GM19372 (cell line): ENCODE measurements around the gene TAF11L2.
"Not testable (repeated sequence)": the region's sequence is repeated elsewhere in the genome, so short reads cannot be mapped to it uniquely, and the experiment has no call there.

Experiments
- ATAC-seq: cut with Tn5 transposase; IDR thresholded peaks from one replicate; pipeline ENCODE4 v1.9.1; 2021; ENCODE audit warnings: mild to moderate bottlenecking, low read depth, moderate library complexity; ENCODE audit not compliant: unreplicated experiment

The TAF11L2 gene

DNA sequence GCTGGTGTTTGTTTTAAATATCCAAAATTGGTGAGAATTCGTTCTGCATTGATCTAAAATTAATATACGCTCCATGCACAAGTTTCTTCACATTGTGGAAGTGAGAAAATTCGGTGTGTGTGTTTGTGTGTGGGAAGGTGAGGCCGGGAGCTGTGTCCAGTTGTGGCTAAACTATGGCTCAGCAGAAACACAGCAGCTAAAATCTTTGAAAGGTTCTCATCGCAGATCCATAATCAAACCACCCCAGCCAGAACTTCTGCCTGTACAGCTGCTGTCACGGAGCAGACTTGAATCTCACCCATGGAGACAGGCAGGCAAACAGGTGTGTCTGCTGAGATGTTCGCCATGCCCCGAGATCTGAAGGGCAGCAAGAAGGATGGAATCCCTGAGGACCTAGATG lies at the start of gene TAF11L2:
Gene TAF11L2, plus strand, starts transcription at position 301 of the 400 bp plus-strand sequence.
- not testable (repeated sequence) for ATAC-seq

DNA sequence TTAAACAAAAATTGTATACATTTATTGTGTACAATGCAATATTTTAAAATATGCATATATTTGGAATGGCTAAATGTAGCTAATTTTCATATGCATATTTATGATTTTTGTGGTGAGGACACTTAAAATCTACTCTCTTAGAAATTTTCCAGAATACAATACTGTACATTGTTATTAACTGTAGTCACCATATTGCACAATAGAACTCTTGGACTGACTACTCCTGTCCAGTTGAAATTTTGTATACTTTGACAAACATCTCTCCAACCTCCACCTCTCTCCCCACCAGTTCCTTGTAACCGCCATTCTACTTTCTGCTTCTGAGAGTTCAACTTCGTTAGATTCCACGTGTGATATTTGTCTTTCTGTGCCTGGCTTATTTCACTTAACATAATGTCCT lies 49.2 kb upstream of the TAF11L2 start:
- no peak for ATAC-seq

- no peak for ATAC-seq
Observed at GRCh38 chr5:17452936-17453335, 45.1 kb upstream of the TAF11L2 start.

- no peak for ATAC-seq
Observed at GRCh38 chr5:17455942-17456341, 42.1 kb upstream of the TAF11L2 start.

GRCh38 chr5:17461793-17462192 lies 36.2 kb upstream of the TAF11L2 start:
- ATAC-seq, result no peak

DNA sequence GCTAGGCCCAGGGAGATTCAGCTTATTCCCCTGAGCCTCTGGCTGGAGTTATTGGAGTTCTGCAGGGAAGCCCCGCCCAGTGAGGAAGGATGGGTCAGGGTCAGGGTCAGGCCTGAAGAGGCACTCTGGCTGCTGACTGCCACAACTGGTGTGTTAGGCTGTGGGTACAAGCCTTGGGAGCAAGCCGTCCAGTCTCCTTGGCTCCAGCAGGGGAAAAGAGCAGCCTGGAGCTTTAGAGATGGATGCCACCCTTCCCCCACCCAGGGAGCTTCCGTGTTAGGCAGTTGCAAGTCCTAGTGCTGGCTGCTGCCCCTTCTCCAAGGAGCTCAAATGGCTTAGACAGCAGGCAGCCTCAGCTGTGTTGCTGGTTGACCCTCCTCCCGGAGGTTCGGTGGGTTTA lies 34.4 kb upstream of the TAF11L2 start:
- ATAC-seq, result no peak

DNA sequence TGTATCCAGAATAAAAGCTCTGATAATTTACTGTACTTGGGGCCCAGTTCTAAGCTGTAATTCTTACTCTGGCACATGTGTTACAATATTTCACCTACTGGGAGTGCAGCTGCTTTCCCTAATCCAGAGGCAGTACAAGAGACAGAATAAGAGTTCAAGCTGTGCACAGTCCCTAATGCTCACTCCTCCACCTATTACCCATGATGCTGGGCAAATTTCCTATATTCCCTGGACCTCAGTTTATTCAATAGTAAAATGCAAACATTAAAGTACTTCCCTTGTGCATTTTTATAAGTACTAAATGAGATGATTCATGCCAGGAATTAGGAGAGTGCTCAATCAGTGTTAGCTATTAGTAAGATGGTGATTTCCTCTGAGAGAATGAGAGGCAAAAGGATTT lies 28.0 kb upstream of the TAF11L2 start:
- ATAC-seq, result no peak

DNA sequence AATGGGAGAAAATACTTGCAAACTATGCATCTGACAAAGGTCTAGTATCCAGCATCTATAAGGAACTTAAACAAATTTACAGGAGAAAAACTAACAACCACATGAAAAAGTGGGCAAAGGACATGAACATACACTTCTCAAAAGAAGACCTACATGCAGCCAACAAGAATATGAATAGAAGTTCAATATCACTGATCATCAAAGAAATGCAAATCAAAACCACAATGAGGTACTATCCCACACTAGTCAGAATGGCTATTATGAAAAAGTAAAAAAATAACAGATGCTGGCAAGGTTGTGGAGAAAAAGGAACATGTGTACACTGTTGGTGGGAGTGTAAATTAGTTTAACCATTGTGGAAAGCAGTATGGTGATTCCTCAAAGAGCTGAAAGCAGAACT lies 23.0 kb upstream of the TAF11L2 start:
- ATAC-seq, result not testable (repeated sequence)

GRCh38 chr5:17477043-17477442 lies 21.0 kb upstream of the TAF11L2 start:
- ATAC-seq, result no peak

DNA sequence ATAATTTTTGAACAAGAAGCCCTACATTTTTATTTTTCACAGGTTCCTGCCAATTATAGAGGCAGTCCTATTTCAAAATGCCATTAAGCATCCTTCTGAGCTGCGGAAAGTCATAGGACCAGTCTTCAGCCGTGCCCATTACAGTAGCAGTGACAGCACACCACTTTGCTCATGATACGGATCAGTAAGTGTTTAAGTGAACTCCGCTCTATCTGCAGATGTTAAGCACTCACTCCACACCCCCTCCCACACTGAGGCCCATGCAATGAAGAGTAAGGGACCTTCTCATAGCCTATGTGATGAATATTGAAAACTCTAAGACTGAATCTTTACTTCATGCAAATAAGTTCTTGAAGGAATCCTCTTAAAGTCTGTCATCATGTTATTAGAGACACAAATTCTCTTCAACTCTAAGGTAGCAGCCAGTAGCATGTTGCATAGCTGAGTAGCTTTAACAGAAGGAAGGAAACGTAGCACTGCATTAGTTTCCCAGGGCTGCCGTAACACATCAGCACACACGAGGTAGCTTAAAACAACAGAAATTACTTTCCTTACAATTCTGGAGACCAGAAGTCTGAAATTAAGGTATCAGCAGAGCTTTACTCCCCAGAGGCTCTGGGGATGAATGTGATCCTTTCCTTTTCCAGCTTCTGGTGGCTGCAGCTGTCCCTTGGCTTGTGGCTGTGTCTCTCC lies 20.3 kb upstream of the TAF11L2 start:
- no peak for ATAC-seq

- ATAC-seq, result no peak
Observed at GRCh38 chr5:17481378-17481777, 16.7 kb upstream of the TAF11L2 start.

- no peak for ATAC-seq
Observed at GRCh38 chr5:17482790-17483189, 15.2 kb upstream of the TAF11L2 start.

DNA sequence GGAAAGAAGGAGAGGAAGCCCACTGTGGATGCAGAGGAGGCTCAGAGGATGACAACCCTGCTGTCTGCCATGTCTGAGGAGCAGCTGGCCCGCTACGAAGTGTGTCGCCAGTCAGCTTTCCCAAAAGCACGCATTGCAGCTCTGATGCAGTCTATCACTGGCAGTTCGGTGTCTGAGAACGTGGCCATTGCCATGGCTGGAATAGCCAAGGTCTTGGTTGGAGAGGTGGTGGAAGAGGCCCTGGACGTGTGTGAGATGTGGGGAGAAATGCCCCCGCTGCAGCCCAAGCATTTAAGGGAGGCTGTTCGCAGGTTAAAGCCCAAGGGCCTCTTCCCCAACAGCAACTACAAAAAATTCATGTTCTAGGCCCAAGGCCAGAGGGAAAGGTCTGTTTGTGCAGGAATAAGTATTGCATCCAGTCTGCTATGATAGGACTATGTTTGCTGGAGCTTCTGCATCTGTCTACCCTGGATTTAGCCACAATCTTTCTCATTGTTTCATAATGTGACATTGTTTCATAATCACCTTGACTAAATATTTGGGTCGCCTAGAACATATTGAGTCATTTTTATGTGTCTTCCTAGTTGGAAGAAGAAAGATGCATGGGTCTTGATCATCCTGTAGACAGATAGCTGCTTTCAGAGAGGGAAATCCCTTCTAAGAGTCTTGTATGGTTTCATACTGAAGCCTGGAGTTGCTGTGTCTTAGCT lies 11.4 kb upstream of the TAF11L2 start:
- ATAC-seq, result not testable (repeated sequence)

DNA sequence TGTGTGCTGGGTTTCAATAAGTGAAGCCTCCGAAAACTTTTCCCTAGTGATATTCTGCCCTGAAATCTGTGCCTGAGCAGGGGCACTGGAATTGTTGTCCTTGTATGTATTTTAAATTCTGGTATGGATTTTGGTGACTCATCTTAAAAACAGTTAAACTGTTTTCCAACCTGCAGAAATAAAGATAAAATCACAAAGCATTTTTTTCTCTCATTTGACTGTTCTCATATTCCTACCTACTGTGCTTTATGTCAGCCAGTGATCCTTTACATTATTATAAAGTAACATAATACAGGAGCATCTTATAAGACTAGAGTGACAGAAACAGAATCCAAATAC lies 10.9 kb upstream of the TAF11L2 start:
- ATAC-seq, result no peak

GRCh38 chr5:17491257-17491656 lies 6.8 kb upstream of the TAF11L2 start:
- ATAC-seq, result not testable (repeated sequence)

DNA sequence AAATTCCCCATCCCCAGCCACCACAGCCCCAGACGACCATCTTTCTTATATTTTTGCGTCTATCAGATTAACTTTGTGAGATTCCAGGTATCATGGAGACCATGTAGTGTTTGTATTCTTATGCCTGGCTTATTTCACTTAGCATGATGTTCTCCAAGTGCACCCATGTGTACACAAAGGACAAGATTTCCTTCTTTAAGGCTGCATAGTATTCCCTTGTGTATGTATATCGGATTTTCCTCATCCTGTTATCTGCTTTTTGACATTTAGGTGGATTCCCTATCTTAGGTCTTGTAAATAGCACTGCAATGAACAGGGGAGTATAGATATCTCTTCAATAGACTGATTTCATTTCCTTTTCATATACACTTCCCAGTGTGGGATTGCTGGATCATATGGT lies 5.3 kb upstream of the TAF11L2 start:
- no peak for ATAC-seq

DNA sequence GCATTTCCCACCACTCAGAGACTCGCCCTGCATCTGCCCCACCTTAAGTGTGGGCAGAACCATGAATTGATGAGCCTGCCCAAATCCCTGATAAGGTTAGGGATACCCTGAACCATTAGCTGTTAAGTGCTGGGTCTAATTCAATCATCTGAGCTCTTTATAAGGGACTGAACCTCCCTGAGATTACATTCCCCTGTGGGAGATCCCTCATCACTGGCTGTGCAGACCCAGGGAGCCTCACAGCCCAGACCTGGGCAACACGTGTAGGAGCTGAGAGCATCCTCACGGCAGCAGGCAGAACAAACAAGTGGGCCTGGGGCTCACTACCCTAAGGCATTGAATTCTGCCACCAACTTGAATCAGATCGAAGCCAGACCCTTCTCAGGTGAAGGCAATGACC lies 585 bp upstream of the TAF11L2 start:
- no peak for ATAC-seq

GRCh38 chr5:17511775-17512325 lies 13.8 kb downstream of the TAF11L2 start:
- ATAC-seq, result no peak

- ATAC-seq, result not testable (repeated sequence)
Observed at GRCh38 chr5:17517526-17517925, 19.5 kb downstream of the TAF11L2 start.

DNA sequence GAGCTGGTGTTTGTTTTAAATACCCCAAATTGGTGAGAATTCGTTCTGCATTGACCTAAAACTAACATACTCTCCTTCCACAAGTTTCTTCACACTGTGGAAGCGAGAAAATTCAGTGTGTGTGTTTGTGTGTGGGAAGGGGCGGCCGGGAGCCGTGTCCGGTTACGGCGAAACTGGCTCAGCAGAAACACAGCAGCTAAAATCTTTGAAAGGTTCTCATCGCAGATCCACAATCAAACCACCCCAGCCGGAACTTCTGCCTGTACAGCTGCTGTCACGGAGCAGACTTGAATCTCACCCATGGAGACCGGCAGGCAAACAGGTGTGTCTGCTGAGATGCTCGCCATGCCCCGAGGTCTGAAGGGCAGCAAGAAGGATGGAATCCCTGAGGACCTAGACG lies 20.0 kb downstream of the TAF11L2 start, which contains the start of gene TAF11L3:
Gene TAF11L3, plus strand, starts transcription at position 301 of the 400 bp plus-strand sequence.
- not testable (repeated sequence) for ATAC-seq

DNA sequence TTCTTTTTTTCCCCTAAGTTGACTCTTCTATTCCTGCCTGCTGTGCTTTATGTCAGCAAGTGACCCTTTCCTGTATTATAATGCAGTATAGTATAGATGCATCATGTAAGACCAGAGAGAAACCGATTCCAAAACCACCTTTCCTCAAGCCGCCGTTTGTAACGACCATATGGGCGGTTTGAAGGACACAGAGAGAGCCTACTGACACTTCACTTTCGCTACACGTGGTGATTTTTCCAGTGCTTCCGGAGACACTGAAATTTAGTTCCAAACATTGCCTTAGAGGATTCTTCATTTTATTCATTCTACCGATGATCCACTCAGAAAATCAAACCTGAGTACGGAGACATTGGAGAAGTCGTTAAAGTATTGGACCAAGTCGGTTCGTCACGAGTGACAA lies 21.5 kb downstream of the TAF11L2 start:
- ATAC-seq, result not testable (repeated sequence)

DNA sequence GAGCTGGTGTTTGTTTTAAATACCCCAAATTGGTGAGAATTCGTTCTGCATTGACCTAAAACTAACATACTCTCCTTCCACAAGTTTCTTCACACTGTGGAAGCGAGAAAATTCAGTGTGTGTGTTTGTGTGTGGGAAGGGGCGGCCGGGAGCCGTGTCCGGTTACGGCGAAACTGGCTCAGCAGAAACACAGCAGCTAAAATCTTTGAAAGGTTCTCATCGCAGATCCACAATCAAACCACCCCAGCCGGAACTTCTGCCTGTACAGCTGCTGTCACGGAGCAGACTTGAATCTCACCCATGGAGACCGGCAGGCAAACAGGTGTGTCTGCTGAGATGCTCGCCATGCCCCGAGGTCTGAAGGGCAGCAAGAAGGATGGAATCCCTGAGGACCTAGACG lies 23.5 kb downstream of the TAF11L2 start, which contains the start of gene TAF11L4:
Gene TAF11L4, plus strand, starts transcription at position 301 of the 400 bp plus-strand sequence.
- not testable (repeated sequence) for ATAC-seq
